Measurements from ENCODE around the gene PTPRN2.

PTPRN2 gene

DNA sequence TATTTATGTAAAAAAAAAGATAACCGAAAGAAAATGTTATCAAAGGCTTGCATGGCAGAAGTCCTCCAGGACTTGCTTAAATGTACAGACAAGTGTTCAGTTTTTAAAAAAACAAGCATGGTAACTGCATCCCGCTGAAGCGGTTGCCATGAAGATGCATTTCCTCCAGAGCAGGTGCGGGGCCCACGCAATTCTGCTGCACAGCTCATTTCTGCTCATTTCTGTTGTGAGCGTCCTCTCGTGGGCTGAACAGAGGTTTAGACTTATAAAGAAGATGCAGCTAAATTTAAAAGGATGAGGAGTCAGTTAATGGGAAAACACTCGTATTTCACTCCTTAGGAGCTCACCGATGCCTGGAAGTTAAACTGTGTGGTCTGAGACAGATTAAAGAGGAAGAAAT lies 1003.2 kb downstream of the PTPRN2 start:
- no peak for DNase-seq (ENCODE audit: insufficient read length, low spot score)
- no peak for FAIRE-seq
- TF ChIP-seq, protein P1, sequence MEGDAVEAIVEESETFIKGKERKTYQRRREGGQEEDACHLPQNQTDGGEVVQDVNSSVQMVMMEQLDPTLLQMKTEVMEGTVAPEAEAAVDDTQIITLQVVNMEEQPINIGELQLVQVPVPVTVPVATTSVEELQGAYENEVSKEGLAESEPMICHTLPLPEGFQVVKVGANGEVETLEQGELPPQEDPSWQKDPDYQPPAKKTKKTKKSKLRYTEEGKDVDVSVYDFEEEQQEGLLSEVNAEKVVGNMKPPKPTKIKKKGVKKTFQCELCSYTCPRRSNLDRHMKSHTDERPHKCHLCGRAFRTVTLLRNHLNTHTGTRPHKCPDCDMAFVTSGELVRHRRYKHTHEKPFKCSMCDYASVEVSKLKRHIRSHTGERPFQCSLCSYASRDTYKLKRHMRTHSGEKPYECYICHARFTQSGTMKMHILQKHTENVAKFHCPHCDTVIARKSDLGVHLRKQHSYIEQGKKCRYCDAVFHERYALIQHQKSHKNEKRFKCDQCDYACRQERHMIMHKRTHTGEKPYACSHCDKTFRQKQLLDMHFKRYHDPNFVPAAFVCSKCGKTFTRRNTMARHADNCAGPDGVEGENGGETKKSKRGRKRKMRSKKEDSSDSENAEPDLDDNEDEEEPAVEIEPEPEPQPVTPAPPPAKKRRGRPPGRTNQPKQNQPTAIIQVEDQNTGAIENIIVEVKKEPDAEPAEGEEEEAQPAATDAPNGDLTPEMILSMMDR (IDR thresholded peaks at IDR 0.05; ENCODE audit: insufficient read depth, missing control alignments): no peak

DNA sequence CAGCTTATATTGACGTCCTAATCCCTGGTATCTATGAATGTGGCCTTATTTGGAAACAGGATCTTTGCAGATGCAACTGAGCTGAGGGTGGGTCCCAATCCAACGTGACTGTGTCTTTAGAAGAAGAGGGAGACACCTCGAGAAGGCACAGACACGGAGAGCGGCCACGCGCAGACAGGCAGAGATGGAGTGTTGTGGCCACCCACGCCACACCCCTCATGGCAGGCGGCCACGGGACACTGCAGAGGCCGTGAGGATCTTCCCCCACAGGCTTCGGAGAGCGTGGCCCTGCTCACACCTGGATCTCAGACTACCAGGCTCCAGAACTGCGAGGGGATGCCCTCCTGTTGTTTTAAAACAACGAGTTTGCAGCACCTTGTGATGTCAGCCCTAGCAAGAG lies 1005.9 kb downstream of the PTPRN2 start:
- FAIRE-seq (no peak), DNase-seq (ENCODE audit: insufficient read length, low spot score) (no peak)
- TF ChIP-seq, protein P1 (IDR thresholded peaks at IDR 0.05; ENCODE audit: insufficient read depth, missing control alignments): no peak

DNA sequence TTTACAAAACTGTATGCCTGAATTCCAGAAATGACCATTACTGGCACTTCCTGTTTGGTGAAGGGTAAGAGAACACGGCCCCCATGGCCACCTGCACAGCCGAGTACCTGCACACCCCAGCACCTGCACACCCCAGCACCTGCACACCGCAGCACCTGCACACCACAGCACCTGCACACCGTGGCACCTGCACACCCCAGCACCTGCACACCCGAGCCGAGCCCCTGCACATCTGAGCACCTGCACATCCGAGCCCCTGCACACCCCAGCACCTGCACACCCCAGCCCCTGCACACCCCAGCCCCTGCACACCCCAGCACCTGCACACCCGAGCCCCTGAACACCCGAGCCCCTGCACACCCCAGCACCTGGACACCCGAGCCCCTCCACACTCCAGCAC lies 1007.3 kb downstream of the PTPRN2 start:
- TF ChIP-seq, protein P1 (IDR thresholded peaks at IDR 0.05; ENCODE audit: insufficient read depth, missing control alignments): no peak
- FAIRE-seq (no peak), DNase-seq (ENCODE audit: insufficient read length, low spot score) (no peak)

DNA sequence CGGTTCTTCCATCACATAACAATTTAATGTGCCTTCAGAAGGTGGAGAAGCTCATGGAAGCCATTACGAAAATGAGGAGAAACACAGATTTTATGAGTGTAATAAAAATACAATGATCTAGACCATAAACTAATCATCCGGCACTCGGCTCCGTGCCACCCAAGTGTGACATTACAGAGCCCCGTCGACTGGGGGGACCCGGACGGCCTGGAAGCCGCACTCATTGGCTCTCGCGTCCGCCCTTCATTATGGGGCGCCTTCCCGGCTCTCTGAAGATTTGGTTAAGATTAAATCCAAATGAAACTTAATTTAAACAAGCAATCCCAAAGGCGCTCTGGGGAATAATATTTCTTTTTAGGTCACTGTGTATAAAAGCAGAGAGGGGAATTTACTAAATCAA lies 1008.2 kb downstream of the PTPRN2 start:
- DNase-seq (ENCODE audit: insufficient read length, low spot score): no peak
- FAIRE-seq: no peak

DNA sequence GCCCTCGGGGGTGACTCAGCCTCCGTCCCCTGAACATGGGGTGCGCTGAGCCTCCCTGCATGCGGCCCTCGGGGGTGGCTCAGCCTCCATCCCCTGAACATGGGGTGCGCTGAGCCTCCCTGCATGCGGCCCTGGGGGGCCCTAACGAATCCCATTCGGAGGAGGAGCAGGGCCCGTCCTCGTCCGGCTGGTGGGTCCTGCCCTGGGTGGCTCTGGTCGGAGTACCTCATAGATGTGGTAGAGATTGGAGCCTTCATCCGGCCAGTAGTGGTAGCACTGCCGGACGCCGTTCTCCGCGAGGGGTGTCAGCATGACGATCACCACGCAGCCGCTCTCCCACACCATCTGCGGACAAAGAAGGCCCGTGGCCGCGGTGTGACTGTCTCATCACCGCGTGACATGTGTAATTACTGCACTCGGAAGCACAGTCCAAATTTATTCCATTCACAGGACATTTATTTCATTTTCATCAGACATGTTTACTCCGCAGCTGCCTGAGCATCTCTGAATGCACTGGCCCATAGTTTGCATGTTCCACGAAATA lies 1009.8 kb downstream of the PTPRN2 start:
- FAIRE-seq (no peak), DNase-seq (ENCODE audit: insufficient read length, low spot score) (no peak)
- TF ChIP-seq, protein P1 (IDR thresholded peaks at IDR 0.05; ENCODE audit: insufficient read depth, missing control alignments): no peak

More for the DNA sequence above, 1008.2 kb downstream of the PTPRN2 start:
- TF ChIP-seq, protein P1 (IDR thresholded peaks at IDR 0.05; ENCODE audit: insufficient read depth, missing control alignments): no peak

DNA sequence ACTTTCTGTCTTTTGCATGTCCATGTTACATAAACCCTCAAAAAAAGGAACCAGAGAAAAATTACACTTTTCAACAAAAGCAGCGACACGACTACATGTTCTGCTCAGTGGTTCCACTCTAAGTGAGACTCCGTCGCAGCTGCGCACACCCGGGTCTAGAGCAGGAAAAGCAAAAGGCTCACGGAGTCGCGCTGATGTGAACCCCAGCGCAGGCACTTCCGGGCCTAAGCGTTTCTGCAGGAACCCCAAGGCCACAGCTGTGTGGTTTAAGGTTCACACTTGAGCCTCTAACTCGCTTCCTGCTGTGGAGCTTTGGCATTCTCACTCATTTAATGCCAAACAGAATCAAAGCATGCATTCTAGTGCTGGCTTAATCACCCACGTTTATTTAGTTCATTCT lies 1010.6 kb downstream of the PTPRN2 start:
- TF ChIP-seq, protein P1 (IDR thresholded peaks at IDR 0.05; ENCODE audit: insufficient read depth, missing control alignments): no peak
- DNase-seq (ENCODE audit: insufficient read length, low spot score) (no peak), FAIRE-seq (no peak)

DNA sequence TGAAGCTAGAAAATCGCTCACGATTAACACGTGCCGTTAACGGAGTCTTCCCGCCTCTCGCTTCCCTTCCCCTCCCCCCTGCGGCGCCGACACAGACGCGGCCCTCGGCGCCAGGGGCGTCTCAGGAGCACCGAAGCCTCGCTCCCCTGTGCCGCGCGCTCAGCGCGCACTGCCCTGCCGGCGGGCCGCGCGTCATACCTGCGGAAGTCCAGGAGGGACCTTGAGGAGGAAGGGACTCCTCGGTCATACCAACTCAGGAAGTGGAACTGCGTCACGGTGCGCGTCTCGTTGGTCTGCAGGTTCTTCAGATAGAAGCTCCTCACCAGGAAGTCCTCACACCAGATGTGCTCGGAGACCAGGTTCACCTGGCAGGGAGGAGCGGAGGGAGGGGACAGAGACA lies 1011.2 kb downstream of the PTPRN2 start:
- FAIRE-seq (no peak), DNase-seq (ENCODE audit: insufficient read length, low spot score) (no peak)
- TF ChIP-seq, protein P1 (IDR thresholded peaks at IDR 0.05; ENCODE audit: insufficient read depth, missing control alignments): no peak
